ENCODE data around the gene CRYBG1. TPM values are rescaled to one million over a fixed set of nuclear protein-coding genes. Genes with fewer than 3 reads are reported as not detected.

Gene CRYBG1
- total RNA-seq, 1 donor from 2014 or later, result 3.0 TPM

- H3K27ac Mint-ChIP-seq, result no peak overlapping the region
- H3K4me1 Mint-ChIP-seq (ENCODE audit: low read depth), result peaks cover 5% of the 10 kb centered on the region
- DNase-seq (ENCODE audit: low spot score, unreplicated experiment), result no peak
- H3K4me3 Mint-ChIP-seq (ENCODE audit: low read depth), result no peak overlapping the region
- H3K36me3 Mint-ChIP-seq (ENCODE audit: insufficient read depth), result no peaks in the 10 kb centered on the region
- TF ChIP-seq CTCF (IDR thresholded peaks at IDR 0.05; ENCODE audit: unreplicated experiment), result no peak
- H3K27me3 Mint-ChIP-seq, result peaks cover 17% of the 10 kb centered on the region
- no peaks in the 10 kb centered on the region for H3K9me3 Mint-ChIP-seq (ENCODE audit: low read depth)
Observed at GRCh38 chr6:106522562-106523250, 162.2 kb downstream of the CRYBG1 start.

GRCh38 chr6:106525107-106525881, 164.8 kb downstream of the CRYBG1 start:
- Mint-ChIP-seq H3K4me1 (ENCODE audit: low read depth) (peaks cover 5% of the 10 kb centered on the region), H3K27ac (peak overlapping the region; percentile 17), H3K9me3 (ENCODE audit: low read depth) (no peaks in the 10 kb centered on the region), H3K36me3 (ENCODE audit: insufficient read depth) (no peaks in the 10 kb centered on the region), H3K27me3 (peaks cover 8% of the 10 kb centered on the region), H3K4me3 (ENCODE audit: low read depth) (no peak overlapping the region)
- no peak for TF ChIP-seq CTCF (IDR thresholded peaks at IDR 0.05; ENCODE audit: unreplicated experiment)
- no peak for DNase-seq (ENCODE audit: low spot score, unreplicated experiment)

- Mint-ChIP-seq H3K36me3 (ENCODE audit: insufficient read depth) (no peaks in the 10 kb centered on the region), H3K4me1 (ENCODE audit: low read depth) (peaks cover 5% of the 10 kb centered on the region), H3K27me3 (peaks cover 7% of the 10 kb centered on the region), H3K27ac (no peak overlapping the region), H3K9me3 (ENCODE audit: low read depth) (no peaks in the 10 kb centered on the region), H3K4me3 (ENCODE audit: low read depth) (no peak overlapping the region)
- DNase-seq (ENCODE audit: low spot score, unreplicated experiment), result no peak
- no peak for TF ChIP-seq CTCF (IDR thresholded peaks at IDR 0.05; ENCODE audit: unreplicated experiment)
Observed at GRCh38 chr6:106525882-106526275, 165.4 kb downstream of the CRYBG1 start.

- no peaks in the 10 kb centered on the region for H3K9me3 Mint-ChIP-seq (ENCODE audit: low read depth)
- no peak for DNase-seq (ENCODE audit: low spot score, unreplicated experiment)
- peaks cover 5% of the 10 kb centered on the region for H3K4me1 Mint-ChIP-seq (ENCODE audit: low read depth)
- no peak overlapping the region for H3K4me3 Mint-ChIP-seq (ENCODE audit: low read depth)
- TF ChIP-seq CTCF (IDR thresholded peaks at IDR 0.05; ENCODE audit: unreplicated experiment), result no peak
- H3K27me3 Mint-ChIP-seq, result peaks cover 2% of the 10 kb centered on the region
- H3K36me3 Mint-ChIP-seq (ENCODE audit: insufficient read depth), result no peaks in the 10 kb centered on the region
- H3K27ac Mint-ChIP-seq, result no peak overlapping the region
Observed at GRCh38 chr6:106527117-106527516, 166.6 kb downstream of the CRYBG1 start.

- H3K4me3 Mint-ChIP-seq (ENCODE audit: low read depth), result no peak overlapping the region
- no peaks in the 10 kb centered on the region for H3K36me3 Mint-ChIP-seq (ENCODE audit: insufficient read depth)
- no peak for DNase-seq (ENCODE audit: low spot score, unreplicated experiment)
- no peak for TF ChIP-seq CTCF (IDR thresholded peaks at IDR 0.05; ENCODE audit: unreplicated experiment)
- H3K27ac Mint-ChIP-seq, result no peak overlapping the region
- peaks cover 4% of the 10 kb centered on the region for H3K27me3 Mint-ChIP-seq
- peaks cover 5% of the 10 kb centered on the region for H3K4me1 Mint-ChIP-seq (ENCODE audit: low read depth)
- no peaks in the 10 kb centered on the region for H3K9me3 Mint-ChIP-seq (ENCODE audit: low read depth)
Observed at GRCh38 chr6:106527979-106528378, 167.5 kb downstream of the CRYBG1 start.
